LNCaP clone FGC (cell line): ENCODE results near the gene DMRTC2.

Source experiments
- DNase-seq: peaks from one replicate; pipeline ENCODE4 v3.0.0-alpha.2; 2011; ENCODE audit warnings: low read depth
- H3K4me3 ChIP-seq: 2 replicates; pipeline ENCODE4 v1.5.1; 2011; ENCODE audit warnings: mild to moderate bottlenecking, low read depth, low read length, control low read depth
- TF ChIP-seq, protein P1 (sequence below): IDR thresholded peaks from 2 replicates; pipeline ENCODE4 v1.5.1; 2012; ENCODE audit warnings: mild to moderate bottlenecking; ENCODE audit not compliant: control insufficient read depth, insufficient read depth; ENCODE audit errors: extremely low read depth

Gene DMRTC2

DNA sequence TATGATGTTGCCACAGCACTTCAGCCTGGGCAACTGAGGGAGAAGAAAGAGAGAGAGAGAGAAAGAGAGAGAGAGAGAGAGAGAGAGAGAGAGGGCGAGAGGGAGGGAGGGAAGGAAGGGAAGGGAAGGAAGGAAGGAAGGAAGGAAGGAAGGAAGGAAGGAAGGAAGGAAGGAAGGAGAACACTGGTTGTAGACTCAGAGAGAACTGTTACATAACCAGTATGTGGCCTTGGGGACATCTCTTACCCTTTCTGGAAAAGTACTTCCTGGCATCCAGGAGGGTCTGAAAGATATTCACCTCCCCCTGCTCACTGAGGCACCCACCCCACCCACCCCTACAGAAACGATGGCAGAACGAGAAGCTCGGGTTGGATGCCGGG, 35.5 kb downstream of the DMRTC2 start:
- no peak overlapping the region for H3K4me3 ChIP-seq
- TF ChIP-seq, protein P1, sequence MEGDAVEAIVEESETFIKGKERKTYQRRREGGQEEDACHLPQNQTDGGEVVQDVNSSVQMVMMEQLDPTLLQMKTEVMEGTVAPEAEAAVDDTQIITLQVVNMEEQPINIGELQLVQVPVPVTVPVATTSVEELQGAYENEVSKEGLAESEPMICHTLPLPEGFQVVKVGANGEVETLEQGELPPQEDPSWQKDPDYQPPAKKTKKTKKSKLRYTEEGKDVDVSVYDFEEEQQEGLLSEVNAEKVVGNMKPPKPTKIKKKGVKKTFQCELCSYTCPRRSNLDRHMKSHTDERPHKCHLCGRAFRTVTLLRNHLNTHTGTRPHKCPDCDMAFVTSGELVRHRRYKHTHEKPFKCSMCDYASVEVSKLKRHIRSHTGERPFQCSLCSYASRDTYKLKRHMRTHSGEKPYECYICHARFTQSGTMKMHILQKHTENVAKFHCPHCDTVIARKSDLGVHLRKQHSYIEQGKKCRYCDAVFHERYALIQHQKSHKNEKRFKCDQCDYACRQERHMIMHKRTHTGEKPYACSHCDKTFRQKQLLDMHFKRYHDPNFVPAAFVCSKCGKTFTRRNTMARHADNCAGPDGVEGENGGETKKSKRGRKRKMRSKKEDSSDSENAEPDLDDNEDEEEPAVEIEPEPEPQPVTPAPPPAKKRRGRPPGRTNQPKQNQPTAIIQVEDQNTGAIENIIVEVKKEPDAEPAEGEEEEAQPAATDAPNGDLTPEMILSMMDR: no peak
- DNase-seq: no peak

DNA sequence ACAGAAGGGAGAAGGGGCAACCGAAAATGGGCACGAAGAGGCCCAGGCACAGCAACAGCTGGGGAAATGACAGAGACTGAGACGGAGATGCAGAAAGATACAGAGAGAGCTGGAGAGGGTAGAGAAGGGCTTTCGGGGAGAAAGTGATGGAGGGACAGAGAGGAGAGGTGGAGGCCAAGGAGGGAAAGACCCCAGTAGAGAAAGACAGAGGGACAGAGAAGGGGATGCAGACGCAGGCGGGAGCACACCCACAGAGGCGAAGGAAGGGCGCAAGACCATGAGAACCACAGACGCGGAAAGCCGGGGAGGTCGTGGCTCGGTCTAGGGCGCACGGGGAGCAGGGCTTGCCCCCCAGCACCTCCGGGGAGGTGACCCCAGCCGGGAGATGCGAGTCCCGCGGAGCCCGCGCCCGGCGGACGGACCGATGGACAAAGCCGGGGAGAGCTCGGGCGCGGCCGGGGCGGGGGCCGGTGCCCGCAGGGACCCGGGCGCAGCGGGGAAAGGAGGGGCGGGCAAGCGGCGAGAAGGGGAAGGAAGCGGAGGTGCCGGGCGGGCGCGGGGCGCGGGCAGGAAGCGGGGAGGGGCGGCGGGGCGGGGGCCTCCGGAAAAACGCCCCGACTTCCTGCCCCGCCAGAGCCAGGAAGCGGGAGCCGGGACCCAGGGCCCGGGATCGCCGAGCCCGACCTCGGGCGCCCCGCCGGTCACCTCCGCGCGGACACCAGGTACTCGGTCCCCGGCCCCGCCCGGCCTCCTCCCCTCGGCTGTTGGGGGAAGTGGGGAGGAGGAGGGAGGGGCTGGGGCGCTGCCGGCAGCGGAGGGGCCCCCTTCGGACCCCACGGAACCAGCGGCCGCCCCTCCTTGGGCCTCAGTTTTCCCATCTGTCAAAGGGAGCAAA, 38.0 kb downstream of the DMRTC2 start, which contains the start of gene ARHGEF1:
TSS of gene ARHGEF1 (plus strand) at position 617 of the 895 bp plus-strand sequence. CDS start 4,899 bp downstream, outside the sequence.
- TF ChIP-seq, protein P1: no peak
- no peak for DNase-seq
- peak within 1 kb of the TSS; percentile 82 for H3K4me3 ChIP-seq

DNA sequence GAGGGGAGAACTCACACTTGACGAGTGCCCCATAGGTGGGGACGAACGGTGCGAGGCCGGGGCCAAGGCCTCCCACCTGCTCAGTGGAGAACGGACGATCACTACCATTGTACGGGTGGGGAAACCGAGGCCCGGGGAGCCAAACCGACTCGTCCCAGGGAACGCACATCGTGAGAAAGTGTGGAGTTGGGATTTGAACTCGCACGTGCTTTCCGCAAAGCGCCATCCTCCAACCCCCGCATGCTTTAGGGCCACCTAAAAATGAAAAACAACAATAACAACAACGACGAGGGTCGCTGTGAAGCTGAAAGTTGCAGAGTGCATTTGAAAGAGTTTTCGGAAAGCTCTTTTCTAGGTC, 38.6 kb downstream of the DMRTC2 start:
- TF ChIP-seq, protein P1: no peak
- peak overlapping the region; percentile 82 for H3K4me3 ChIP-seq
- DNase-seq: no peak

DNA sequence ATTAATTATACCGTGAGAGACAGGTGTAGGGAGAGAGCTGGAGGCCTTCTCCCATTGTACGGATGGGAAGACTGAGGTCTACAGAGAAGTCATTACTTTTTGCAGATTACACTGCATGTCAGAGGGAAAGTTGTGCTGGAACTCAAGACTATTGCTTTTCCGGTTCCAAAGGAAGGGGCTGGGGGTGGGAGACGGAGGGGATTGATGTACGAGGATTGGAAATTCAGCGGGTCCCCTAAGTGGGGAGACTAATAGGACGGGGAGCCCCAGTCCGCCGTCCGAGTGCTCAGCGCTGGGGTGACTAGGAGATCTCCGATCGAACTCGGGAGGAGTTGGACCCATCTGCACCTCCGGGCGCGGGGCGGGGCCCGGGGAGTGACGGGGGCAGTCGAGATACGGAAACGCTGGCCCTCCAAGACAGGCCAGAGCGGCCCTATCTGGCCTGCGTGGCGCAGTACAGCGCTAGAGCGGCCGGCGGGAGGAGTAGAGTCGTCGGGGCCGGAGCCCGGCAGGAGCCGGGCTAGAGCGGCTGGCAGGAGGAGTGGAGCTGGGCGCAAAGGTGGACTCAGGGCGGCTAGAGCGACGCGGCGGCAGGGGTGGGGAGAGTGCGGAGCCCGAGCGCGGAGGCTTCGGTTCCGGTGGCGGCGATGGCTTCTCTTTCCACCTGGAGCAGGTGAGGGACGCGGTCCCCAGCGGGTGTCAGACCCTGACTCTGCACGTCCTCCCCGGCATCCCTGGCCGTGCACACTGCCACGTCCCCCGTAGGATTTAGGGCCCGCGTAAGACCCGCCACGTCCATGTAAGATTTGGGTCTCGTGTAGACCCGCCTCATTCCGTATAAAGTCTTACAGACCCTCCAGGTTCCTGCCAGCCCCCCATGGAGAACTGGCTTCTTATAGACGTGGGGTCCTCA, 39.2 kb downstream of the DMRTC2 start:
- TF ChIP-seq, protein P1: no peak
- peak; percentile 70 for DNase-seq
- peak overlapping the region; percentile 82 for H3K4me3 ChIP-seq

DNA sequence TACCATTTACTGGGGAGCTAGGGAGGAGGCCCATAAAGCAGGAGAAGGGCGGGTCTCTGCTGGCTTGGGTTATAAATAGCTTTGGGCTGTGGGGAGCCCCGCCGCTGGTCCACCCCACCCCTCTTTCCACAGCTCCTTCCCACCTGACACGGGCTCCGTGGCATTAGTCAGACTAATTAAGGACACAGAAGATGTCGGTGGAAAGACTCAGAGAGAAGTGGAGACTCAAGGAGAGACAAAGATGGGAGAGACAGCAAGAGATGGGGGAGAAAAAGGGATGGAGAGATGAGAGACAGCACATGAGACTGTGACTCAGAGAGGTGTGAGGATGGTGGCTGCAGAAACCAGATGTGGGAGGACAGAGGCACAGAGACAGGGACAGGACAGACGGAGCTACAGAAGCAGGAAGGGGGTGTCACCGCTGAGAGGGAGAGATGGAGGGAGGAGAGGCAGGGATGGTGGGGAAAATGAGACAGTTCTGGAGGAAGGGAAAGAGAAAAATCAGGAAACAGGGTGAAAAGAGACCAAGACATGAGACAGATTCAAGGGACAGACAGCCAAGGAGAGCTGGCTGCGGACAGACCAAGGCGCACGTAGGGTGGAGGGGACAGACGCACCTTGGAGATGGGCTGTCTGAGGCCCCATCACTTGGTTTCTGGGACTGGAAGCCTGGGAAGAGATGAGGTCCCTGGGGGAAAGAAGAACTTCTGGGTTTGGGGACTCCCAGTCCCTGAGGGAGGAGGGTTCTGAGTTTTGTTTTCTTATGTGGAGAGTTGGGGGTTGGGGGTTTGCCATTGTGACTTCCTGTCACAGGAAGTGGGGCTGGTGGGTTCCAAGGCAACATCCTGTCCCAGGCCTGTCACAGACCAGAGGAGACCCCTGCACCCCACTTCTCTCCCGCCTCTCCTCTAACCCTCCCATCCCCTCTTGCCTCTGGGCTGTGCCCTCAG, 42.2 kb downstream of the DMRTC2 start:
- H3K4me3 ChIP-seq: no peak overlapping the region
- TF ChIP-seq, protein P1: no peak
- DNase-seq: no peak
